HCT116 (cell line): ENCODE data around the gene CCDC88C. TPM values are rescaled to one million over a fixed set of nuclear protein-coding genes. Genes with fewer than 3 reads are reported as not detected.

Source experiments
- ATAC-seq: fragments of 200-7000 bp; cut with Tn5 transposase; 2 replicates; pipeline ENCODE4 v1.9.1; 2020; ENCODE audit warnings: mild to moderate bottlenecking, moderate library complexity
- BruUV-seq: library from RNA; stranded (reverse); fragments of 400-500 nt; replicated peaks from 2 replicates; lab custom pipeline; 2021; lab: Mats Ljungman, UMichigan
- CTCF ChIA-PET: fragments of 300-600 bp; sonication (Branson Sonifier 250); formaldehyde crosslinking; loops from one replicate; lab custom pipeline; 2021; ENCODE audit warnings: antibody characterized with exemption; lab: Charles Lee
- POLR2A ChIA-PET: fragments of 300-600, 350-600 bp; sonication (Branson Sonifier 250); formaldehyde crosslinking; loops from one replicate; lab custom pipeline; 2021; ENCODE audit warnings: antibody characterized with exemption; lab: Charles Lee
- RAD21 ChIA-PET, 2 experiments: fragments of 300-600 bp; sonication (Branson Sonifier 250); formaldehyde crosslinking; loops; one replicate each; lab custom pipeline; 2023; ENCODE audit warnings: low total read pairs in 2 of 2; ENCODE audit not compliant: uncharacterized antibody in 2 of 2, unreplicated experiment in 2 of 2, low non-redundant PET in 1 of 2; lab: Charles Lee
- DNase-seq: peaks from one replicate; pipeline ENCODE4 v3.0.0-alpha.2; 2010; ENCODE audit warnings: low read depth, low spot score
- H2AFZ ChIP-seq: fragments of 200-600 bp; shearing (Covaris generic), sonication (generic); 2 replicates; pipeline ENCODE4 v1.6.1; 2017; ENCODE audit warnings: low read depth, mixed run types, mixed read lengths, antibody characterized with exemption, low read length; ENCODE audit not compliant: poor library complexity, severe bottlenecking
- H3K27ac ChIP-seq: 2 replicates; pipeline ENCODE4 v1.5.1; 2012; ENCODE audit warnings: low read depth, low read length
- H3K27me3 ChIP-seq: fragments of 200-600 bp; sonication (generic); 2 replicates; pipeline ENCODE4 v1.6.1; 2016; ENCODE audit warnings: mixed run types, low read length, mixed read lengths; ENCODE audit not compliant: insufficient read depth
- H3K36me3 ChIP-seq, 2 experiments: fragments of 200-500 bp in 1 of 2; fragments of 200-600 bp in 1 of 2; sonication (Bioruptor generic) in 1 of 2; sonication (generic) in 1 of 2; 2 replicates each; pipeline versions ENCODE4 v1.5.1 to v1.6.1; 2014 to 2016; ENCODE audit warnings: low read length in 2 of 2, inconsistent platforms in 1 of 2, mixed read lengths in 1 of 2, mixed run types in 1 of 2; ENCODE audit not compliant: insufficient read depth in 2 of 2, control insufficient read depth in 1 of 2
- H3K4me1 ChIP-seq, 2 experiments: fragments of 200-600 bp in 1 of 2; sonication (generic) in 1 of 2; 2 replicates each; pipeline versions ENCODE4 v1.5.1 to v1.6.1; 2012 to 2017; ENCODE audit warnings: low read length in 2 of 2, inconsistent platforms in 1 of 2, mild to moderate bottlenecking in 1 of 2, mixed read lengths in 1 of 2, mixed run types in 1 of 2, moderate library complexity in 1 of 2; ENCODE audit not compliant: insufficient read depth in 2 of 2, control insufficient read depth in 1 of 2
- H3K4me2 ChIP-seq: fragments of 200-600 bp; sonication (generic); 2 replicates; pipeline ENCODE4 v1.6.1; 2017; ENCODE audit warnings: mixed run types, low read length, mixed read lengths
- H3K4me3 ChIP-seq, 2 experiments: fragments of 200-600 bp in 1 of 2; sonication (generic) in 1 of 2; replicated peaks in 1 of 2; 2 replicates each; pipeline ENCODE4 v1.5.1; 2011 to 2016; ENCODE audit warnings: low read length in 2 of 2, control low read depth in 1 of 2, low read depth in 1 of 2, mild to moderate bottlenecking in 1 of 2, mixed read lengths in 1 of 2, mixed run types in 1 of 2
- H3K79me2 ChIP-seq: fragments of 200-600 bp; sonication (generic); 2 replicates; pipeline ENCODE4 v1.6.1; 2017; ENCODE audit warnings: mild to moderate bottlenecking, mixed run types, low read length, moderate library complexity, mixed read lengths; ENCODE audit not compliant: insufficient read depth
- H3K9ac ChIP-seq: fragments of 200-600 bp; sonication (generic); 2 replicates; pipeline ENCODE4 v1.6.1; 2016; ENCODE audit warnings: low read length, mixed read lengths
- H3K9me2 ChIP-seq: fragments of 200-600 bp; sonication (generic), shearing (Covaris generic); 2 replicates; pipeline ENCODE4 v1.6.1; 2017; ENCODE audit warnings: mixed run types, mild to moderate bottlenecking, moderate library complexity; ENCODE audit not compliant: insufficient read depth
- H3K9me3 ChIP-seq, 2 experiments: fragments of 200-500 bp in 1 of 2; fragments of 200-600 bp in 1 of 2; sonication (Bioruptor generic) in 1 of 2; sonication (generic) in 1 of 2; 2 replicates each; pipeline ENCODE4 v1.6.1; 2014 to 2017; ENCODE audit warnings: low read length in 2 of 2, mixed read lengths in 2 of 2, inconsistent platforms in 1 of 2, low read depth in 1 of 2, mild to moderate bottlenecking in 1 of 2, mixed run types in 1 of 2, moderate library complexity in 1 of 2; ENCODE audit not compliant: control insufficient read depth in 1 of 2, insufficient read depth in 1 of 2
- H4K20me1 ChIP-seq: fragments of 200-600 bp; sonication (generic), shearing (Covaris generic); 2 replicates; pipeline ENCODE4 v1.6.1; 2017; ENCODE audit warnings: mixed run types, mild to moderate bottlenecking, moderate library complexity; ENCODE audit not compliant: insufficient read depth
- CBX3 ChIP-seq: IDR thresholded peaks from 2 replicates; pipeline ENCODE4 v1.6.1; 2012; ENCODE audit warnings: low read depth
- CEBPB ChIP-seq: IDR thresholded peaks from 2 replicates; pipeline ENCODE4 v1.6.1; 2012; ENCODE audit warnings: low read depth
- EGR1 ChIP-seq: IDR thresholded peaks from 2 replicates; pipeline ENCODE4 v1.6.1; 2012; ENCODE audit warnings: low read depth
- ELF1 ChIP-seq: IDR thresholded peaks from 2 replicates; pipeline ENCODE4 v1.6.1; 2012; ENCODE audit warnings: low read depth, borderline replicate concordance
- EZH2phosphoT487 ChIP-seq: fragments of 200-600 bp; IDR thresholded peaks from 2 replicates; pipeline ENCODE4 v1.6.1; 2018; ENCODE audit warnings: antibody characterized with exemption, borderline replicate concordance
- FOSL1 ChIP-seq: IDR thresholded peaks from 2 replicates; pipeline ENCODE4 v1.6.1; 2012; ENCODE audit warnings: low read depth
- JUND ChIP-seq: IDR thresholded peaks from 2 replicates; pipeline ENCODE4 v1.6.1; 2012
- MAX ChIP-seq: IDR thresholded peaks from 2 replicates; pipeline ENCODE4 v1.6.1; 2012
- POLR2AphosphoS5 ChIP-seq: IDR thresholded peaks from 2 replicates; pipeline ENCODE4 v1.6.1; 2011; ENCODE audit warnings: mild to moderate bottlenecking, low read depth, low read length, moderate library complexity
- RAD21 ChIP-seq: IDR thresholded peaks from 2 replicates; pipeline ENCODE4 v1.6.1; 2012; ENCODE audit warnings: low read depth, mild to moderate bottlenecking
- SIN3A ChIP-seq: IDR thresholded peaks from 2 replicates; pipeline ENCODE4 v1.6.1; 2012; ENCODE audit warnings: low read depth
- SP1 ChIP-seq: IDR thresholded peaks from 2 replicates; pipeline ENCODE4 v1.6.1; 2012; ENCODE audit warnings: low read depth
- SRF ChIP-seq: IDR thresholded peaks from 2 replicates; pipeline ENCODE4 v1.6.1; 2012; ENCODE audit warnings: low read depth
- TCF7L2 ChIP-seq: IDR thresholded peaks from 2 replicates; pipeline ENCODE4 v1.7.0; 2011; ENCODE audit warnings: borderline replicate concordance, inconsistent platforms; ENCODE audit not compliant: insufficient read depth, insufficient read length; ENCODE audit errors: extremely low read depth
- YY1 ChIP-seq: IDR thresholded peaks from 2 replicates; pipeline ENCODE4 v1.6.1; 2011; ENCODE audit warnings: low read length, low read depth, moderate library complexity, mild to moderate bottlenecking; ENCODE audit not compliant: insufficient replicate concordance; ENCODE audit errors: extremely low read depth
- ZFX ChIP-seq: fragments of 450-650 bp; IDR thresholded peaks from 2 replicates; pipeline ENCODE4 v1.6.1; 2017
- ZNF274 ChIP-seq: fragments of 200-500 bp; sonication (Bioruptor generic); IDR thresholded peaks from 2 replicates; pipeline ENCODE4 v1.6.1; 2014; ENCODE audit warnings: mild to moderate bottlenecking, low read depth, low read length, inconsistent platforms
- intact Hi-C: fragments of 100-400 bp; cut with micrococcal nuclease; formaldehyde crosslinking; loops from 2 replicates; pipeline ENCODE4 v1.10.0; 2022
- total RNA-seq: library from RNA; stranded (reverse); gene quantifications from one replicate; pipeline ENCODE4 v1.2.1, GENCODE V29; 2021; ENCODE audit not compliant: unreplicated experiment
- TF ChIP-seq, protein P1 (sequence below): IDR thresholded peaks from 2 replicates; pipeline ENCODE4 v1.6.1; 2012
- TF ChIP-seq, protein P2 (sequence below), 3 experiments: fragments of 200-600 bp in 1 of 3; sonication (generic) in 1 of 3; IDR thresholded peaks in 2 of 3; conservative IDR thresholded peaks in 1 of 3; 2 replicates each; pipeline ENCODE4 v1.5.1; 2012 to 2017; ENCODE audit warnings: low read depth in 2 of 3, low read length in 2 of 3, antibody characterized with exemption in 1 of 3, borderline replicate concordance in 1 of 3, control low read depth in 1 of 3, mild to moderate bottlenecking in 1 of 3, mixed read lengths in 1 of 3, mixed run types in 1 of 3, moderate library complexity in 1 of 3; ENCODE audit not compliant: insufficient read depth in 1 of 3
- TF ChIP-seq, protein P3 (sequence below): IDR thresholded peaks from 2 replicates; pipeline ENCODE4 v1.6.1; 2011; ENCODE audit warnings: mild to moderate bottlenecking, low read length, moderate library complexity; ENCODE audit not compliant: insufficient replicate concordance; ENCODE audit errors: extremely low read depth

Gene CCDC88C
- total RNA-seq, 1 experiment from 2014 or later: 20.8 TPM

DNA sequence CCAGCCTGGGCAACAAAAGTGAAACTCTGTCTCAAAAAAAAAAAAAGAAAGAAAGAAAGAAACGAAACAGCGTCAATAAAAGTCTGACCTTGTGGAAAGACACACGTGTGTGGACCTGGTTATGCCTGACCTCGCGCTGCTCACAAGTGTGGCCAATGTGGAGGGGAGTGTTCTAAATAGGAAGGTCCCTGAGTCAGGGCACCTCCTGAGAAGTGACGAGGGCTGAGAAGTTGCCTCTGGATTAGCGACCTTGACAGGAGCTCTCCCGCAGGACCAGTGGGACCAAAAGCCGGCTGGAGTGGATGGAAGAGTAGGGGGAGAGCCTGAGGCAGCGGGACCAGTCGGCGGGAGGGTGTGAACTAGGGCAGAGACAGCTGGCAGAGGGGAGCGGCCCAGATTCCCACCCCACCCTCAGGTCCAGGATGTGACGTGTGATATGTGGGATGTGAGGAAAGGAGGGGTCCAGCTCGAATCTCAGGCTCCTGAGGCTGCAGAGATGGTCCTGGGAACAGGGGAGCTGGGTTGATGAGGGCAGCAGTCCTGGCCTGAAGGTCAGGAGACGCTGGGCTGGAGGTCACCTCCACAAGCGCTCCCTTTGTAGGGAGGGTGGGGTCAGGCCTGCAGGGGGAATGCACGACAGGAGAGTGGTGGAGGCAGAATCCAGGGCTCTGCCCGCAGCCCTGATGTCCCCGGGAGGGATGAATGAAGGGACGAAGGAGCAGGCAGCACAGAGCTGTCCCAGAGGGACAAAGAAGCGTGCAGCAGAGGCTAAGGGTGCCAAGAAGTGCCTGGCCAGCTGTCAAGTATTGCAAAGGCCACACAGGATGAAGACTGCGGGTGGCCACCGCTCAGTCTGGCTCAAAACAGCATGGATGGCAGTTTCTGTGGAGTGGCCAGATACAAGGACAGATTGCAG is 148.3 kb downstream of the CCDC88C start:
- H4K20me1 ChIP-seq: no peaks in the 10 kb centered on the region
- no peak for DNase-seq
- no peak overlapping the region for H3K4me2 ChIP-seq
- no peaks in the 10 kb centered on the region for H3K4me1 ChIP-seq
- CTCF ChIA-PET: no interaction called here
- ATAC-seq: no peak
- H3K79me2 ChIP-seq: no peaks in the 10 kb centered on the region
- POLR2A ChIA-PET: no interaction called here
- H3K4me3 ChIP-seq: no peak overlapping the region
- H3K9ac ChIP-seq: no peak overlapping the region
- no peaks in the 10 kb centered on the region for H3K27me3 ChIP-seq
- intact Hi-C loops: no loop called here
- H2AFZ ChIP-seq: no peak overlapping the region
- H3K9me2 ChIP-seq: no peaks in the 10 kb centered on the region
- H3K9me3 ChIP-seq: no peaks in the 10 kb centered on the region
- no TSS peak for BruUV-seq
- RAD21 ChIA-PET: no interaction called here
- H3K27ac ChIP-seq: no peak overlapping the region
- H3K36me3 ChIP-seq: no peaks in the 10 kb centered on the region
- TF ChIP-seq EZH2phosphoT487 (no peak), TCF7L2 (no peak), YY1 (no peak), SRF (no peak), CBX3 (no peak), ELF1 (no peak), EGR1 (no peak), POLR2AphosphoS5 (no peak), FOSL1 (no peak), ZFX (no peak), SP1 (no peak), CEBPB (no peak), RAD21 (no peak), JUND (no peak), ZNF274 (no peak), MAX (no peak), SIN3A (no peak)
- TF ChIP-seq, protein P1, sequence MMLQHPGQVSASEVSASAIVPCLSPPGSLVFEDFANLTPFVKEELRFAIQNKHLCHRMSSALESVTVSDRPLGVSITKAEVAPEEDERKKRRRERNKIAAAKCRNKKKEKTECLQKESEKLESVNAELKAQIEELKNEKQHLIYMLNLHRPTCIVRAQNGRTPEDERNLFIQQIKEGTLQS: no peak
- TF ChIP-seq, protein P2, sequence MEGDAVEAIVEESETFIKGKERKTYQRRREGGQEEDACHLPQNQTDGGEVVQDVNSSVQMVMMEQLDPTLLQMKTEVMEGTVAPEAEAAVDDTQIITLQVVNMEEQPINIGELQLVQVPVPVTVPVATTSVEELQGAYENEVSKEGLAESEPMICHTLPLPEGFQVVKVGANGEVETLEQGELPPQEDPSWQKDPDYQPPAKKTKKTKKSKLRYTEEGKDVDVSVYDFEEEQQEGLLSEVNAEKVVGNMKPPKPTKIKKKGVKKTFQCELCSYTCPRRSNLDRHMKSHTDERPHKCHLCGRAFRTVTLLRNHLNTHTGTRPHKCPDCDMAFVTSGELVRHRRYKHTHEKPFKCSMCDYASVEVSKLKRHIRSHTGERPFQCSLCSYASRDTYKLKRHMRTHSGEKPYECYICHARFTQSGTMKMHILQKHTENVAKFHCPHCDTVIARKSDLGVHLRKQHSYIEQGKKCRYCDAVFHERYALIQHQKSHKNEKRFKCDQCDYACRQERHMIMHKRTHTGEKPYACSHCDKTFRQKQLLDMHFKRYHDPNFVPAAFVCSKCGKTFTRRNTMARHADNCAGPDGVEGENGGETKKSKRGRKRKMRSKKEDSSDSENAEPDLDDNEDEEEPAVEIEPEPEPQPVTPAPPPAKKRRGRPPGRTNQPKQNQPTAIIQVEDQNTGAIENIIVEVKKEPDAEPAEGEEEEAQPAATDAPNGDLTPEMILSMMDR (IDR thresholded peaks at IDR 0.05 in 2 of 3, conservative IDR thresholded peaks at IDR 0.05 in 1 of 3; ENCODE audit: borderline replicate concordance in 1 of 3, insufficient read depth in 1 of 3, low read depth in 2 of 3, low read length in 2 of 3): no peak
- TF ChIP-seq, protein P3, sequence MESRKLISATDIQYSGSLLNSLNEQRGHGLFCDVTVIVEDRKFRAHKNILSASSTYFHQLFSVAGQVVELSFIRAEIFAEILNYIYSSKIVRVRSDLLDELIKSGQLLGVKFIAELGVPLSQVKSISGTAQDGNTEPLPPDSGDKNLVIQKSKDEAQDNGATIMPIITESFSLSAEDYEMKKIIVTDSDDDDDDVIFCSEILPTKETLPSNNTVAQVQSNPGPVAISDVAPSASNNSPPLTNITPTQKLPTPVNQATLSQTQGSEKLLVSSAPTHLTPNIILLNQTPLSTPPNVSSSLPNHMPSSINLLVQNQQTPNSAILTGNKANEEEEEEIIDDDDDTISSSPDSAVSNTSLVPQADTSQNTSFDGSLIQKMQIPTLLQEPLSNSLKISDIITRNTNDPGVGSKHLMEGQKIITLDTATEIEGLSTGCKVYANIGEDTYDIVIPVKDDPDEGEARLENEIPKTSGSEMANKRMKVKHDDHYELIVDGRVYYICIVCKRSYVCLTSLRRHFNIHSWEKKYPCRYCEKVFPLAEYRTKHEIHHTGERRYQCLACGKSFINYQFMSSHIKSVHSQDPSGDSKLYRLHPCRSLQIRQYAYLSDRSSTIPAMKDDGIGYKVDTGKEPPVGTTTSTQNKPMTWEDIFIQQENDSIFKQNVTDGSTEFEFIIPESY: no peak
